Cardiac fibroblast (primary cell): ENCODE data around the gene LRFN2.

Experiments
- DNase-seq, 2 donors: peaks; one replicate each; pipeline versions ENCODE4 v3.0.0 to v3.0.0-alpha.2; 2010; ENCODE audit warnings: low read depth in 2 of 2
- H3K4me3 ChIP-seq, 2 donors: replicated peaks in 1 of 2; 1 replicate in 1 of 2; 2 replicates in 1 of 2; pipeline ENCODE4 v1.5.1; 2011; ENCODE audit warnings: low read depth in 2 of 2, low read length in 2 of 2, mild to moderate bottlenecking in 2 of 2, moderate library complexity in 1 of 2
- CTCF ChIP-seq: IDR thresholded peaks from one replicate; pipeline ENCODE4 v1.5.1; 2011; ENCODE audit warnings: low read depth, mild to moderate bottlenecking, low read length, inconsistent platforms

The LRFN2 gene

GRCh38 chr6:40422046-40422445 is 165.1 kb downstream of the LRFN2 start:
- no peak for DNase-seq
- no peak overlapping the region for H3K4me3 ChIP-seq
- TF ChIP-seq CTCF, result no peak

GRCh38 chr6:40419946-40420728 is 167.0 kb downstream of the LRFN2 start:
- H3K4me3 ChIP-seq, result no peak overlapping the region
- DNase-seq, result no peak
- no peak for TF ChIP-seq CTCF

- H3K4me3 ChIP-seq, result no peak overlapping the region
- DNase-seq, result peak in 1 of 2 donors; percentile 2
- no peak for TF ChIP-seq CTCF
These were observed 167.8 kb downstream of the LRFN2 start for GRCh38 chr6:40419377-40419776.

- TF ChIP-seq CTCF, result no peak
- DNase-seq, result no peak
- no peak overlapping the region for H3K4me3 ChIP-seq
These were observed 170.1 kb downstream of the LRFN2 start for GRCh38 chr6:40417031-40417430.

- DNase-seq, result no peak
- TF ChIP-seq CTCF, result no peak
- H3K4me3 ChIP-seq, result no peak overlapping the region
These were observed 172.5 kb downstream of the LRFN2 start for GRCh38 chr6:40414617-40415016.

GRCh38 chr6:40413239-40413638 is 173.9 kb downstream of the LRFN2 start:
- no peak for TF ChIP-seq CTCF
- H3K4me3 ChIP-seq, result no peak overlapping the region
- DNase-seq, result no peak

- TF ChIP-seq CTCF, result no peak
- no peak for DNase-seq
- no peak overlapping the region for H3K4me3 ChIP-seq
These were observed 175.3 kb downstream of the LRFN2 start for GRCh38 chr6:40411881-40412280.
